HL-60/S4 treated with retinoic acid at 250 ng/mL for 4 days and 3 days (cell line): Measurements from ENCODE around the gene CHRM5.
"Not testable (repeated sequence)": the region's sequence is repeated elsewhere in the genome, so short reads cannot be mapped to it uniquely, and the experiment has no call there.

Experiments used
- in situ Hi-C: fragments of 300-500 bp; cut with MboI; formaldehyde crosslinking; loops from 2 replicates; pipeline ENCODE4 v1.7.0; 2022; ENCODE audit warnings: low sequenced_read_pairs

Gene CHRM5

GRCh38 chr15:33985751-33986150, 17.5 kb downstream of the CHRM5 start:
- in situ Hi-C loops, result loop anchor here (25.0 kb wide), 1 partner anchor 248 kb away; no protein-coding TSS in a partner anchor

GRCh38 chr15:33987444-33987843, 19.1 kb downstream of the CHRM5 start:
- in situ Hi-C loops, result loop anchor here (25.0 kb wide), 1 partner anchor 250 kb away; no protein-coding TSS in a partner anchor

- in situ Hi-C loops, result loop anchor here (25.0 kb wide), 1 partner anchor 251 kb away; no protein-coding TSS in a partner anchor
Observed at GRCh38 chr15:33988384-33988783, 20.1 kb downstream of the CHRM5 start.

DNA sequence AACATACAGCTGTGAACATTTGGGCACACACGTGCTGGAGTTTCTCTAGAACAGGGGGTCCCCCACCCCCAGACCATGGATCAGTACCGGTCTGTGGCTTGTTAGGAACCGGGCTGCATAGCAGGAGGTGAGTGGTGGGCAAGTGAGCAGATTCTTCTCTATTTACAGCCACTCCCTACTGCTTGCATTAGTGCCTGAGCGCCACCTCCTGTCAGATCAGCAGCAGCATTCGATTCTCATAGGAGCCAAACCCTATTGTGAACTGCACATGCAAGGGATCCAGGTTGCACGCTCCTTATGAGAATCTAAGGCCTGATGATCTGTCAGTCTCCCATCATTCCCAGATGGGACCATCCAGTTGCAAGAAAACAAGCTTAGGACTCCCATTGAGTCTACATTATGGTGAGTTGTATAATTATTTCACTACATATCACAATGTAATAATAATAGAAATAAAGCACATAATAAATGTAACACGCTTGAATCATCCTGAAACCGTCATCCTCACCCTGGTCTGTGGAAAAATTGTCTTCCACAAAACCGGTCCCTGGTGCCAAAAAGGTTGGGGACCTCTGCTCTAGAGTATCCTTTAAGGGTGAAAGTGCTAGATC, 25.8 kb downstream of the CHRM5 start:
- in situ Hi-C loops, result loop anchor here (25.0 kb wide), 1 partner anchor 257 kb away; no protein-coding TSS in a partner anchor

DNA sequence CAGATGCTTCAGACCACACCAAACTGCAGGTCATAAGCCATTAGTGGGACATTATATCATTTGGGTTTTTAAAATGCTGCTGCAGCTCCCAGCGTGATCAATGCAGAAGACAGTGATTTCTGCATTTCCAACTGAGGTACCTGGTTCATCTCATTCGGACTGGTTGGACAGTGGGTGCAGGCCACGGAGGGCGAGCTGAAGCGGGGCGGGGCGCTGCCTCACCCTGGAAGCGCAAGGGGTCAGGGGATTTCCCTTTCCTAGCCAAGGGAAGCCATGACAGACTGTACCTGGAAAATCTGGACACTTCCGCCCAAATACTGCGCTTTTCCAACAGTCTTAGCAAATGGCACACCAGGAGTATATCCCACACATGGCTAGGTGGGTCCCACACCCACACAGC, 27.4 kb downstream of the CHRM5 start:
- in situ Hi-C loops, result loop anchor here (25.0 kb wide), 1 partner anchor 258 kb away; no protein-coding TSS in a partner anchor

DNA sequence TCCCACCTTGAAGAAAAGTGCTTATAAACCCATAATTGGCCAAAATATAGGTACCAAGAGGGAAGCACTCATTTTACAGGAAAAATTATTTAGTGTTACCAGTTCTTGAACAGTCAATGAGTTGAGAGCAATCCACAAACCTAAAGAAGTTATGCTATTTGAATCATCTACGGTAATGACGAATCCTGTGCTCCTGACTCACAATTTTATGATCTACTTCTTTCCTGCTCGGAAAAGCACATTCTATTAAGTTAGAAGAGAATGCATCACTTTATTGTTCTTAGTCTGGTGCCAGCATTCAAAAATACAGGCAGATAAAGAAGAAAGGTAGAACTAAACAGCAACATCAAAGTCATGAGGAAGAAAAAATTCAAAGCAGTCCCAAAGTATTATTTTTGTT, 33.2 kb downstream of the CHRM5 start:
- in situ Hi-C loops, result no loop called here

GRCh38 chr15:34006381-34006780, 38.1 kb downstream of the CHRM5 start:
- in situ Hi-C loops, result no loop called here

- in situ Hi-C loops, result no loop called here
Observed at GRCh38 chr15:34009656-34010055, 41.4 kb downstream of the CHRM5 start.

DNA sequence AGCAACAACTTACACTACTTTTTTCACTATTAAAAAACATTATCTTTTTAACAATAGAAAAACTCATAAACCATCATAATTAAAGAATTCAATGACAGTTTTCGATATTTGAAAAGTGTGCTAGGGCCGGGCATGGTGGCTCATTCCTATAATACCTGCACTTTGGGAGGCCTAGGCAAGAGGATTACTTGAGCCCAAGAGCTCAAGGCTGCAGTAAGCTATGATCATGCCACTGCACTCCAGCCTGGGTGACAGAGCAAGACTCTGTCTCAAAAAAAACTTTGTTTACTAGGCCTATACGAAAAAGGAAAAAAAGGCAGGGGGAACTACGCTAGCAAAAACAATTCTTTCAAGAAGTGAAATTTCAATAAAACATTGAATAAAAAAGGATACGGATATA, 42.6 kb downstream of the CHRM5 start:
- in situ Hi-C loops, result no loop called here

GRCh38 chr15:34011481-34011880, 43.2 kb downstream of the CHRM5 start:
- in situ Hi-C loops, result no loop called here

DNA sequence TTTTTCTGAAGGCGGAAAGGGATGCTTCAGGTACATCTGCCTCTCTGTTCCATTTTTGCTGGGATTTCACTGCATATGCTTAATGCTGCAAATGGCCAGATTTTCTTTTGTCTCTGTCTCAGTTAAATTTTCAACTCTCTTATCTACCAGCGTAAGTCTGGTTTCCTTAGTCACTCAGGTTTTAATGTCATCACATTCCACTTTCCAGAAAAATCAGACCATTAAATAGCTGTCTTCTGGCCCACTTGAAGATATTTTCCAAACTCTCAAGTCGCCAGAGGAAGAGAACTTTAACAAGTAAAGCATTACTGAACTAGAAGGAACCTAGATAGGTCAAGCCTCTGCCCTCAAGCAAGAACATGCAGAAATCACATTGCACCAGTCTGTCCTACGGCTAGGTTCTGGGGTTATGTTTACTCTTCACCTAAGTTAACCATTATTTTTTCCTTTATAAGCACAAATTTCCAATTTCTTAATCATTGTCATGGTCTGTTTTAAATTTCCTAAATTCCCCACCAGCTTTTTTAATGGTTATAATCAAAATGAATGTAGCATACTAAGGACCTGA, 44.2 kb downstream of the CHRM5 start:
- in situ Hi-C loops, result no loop called here

DNA sequence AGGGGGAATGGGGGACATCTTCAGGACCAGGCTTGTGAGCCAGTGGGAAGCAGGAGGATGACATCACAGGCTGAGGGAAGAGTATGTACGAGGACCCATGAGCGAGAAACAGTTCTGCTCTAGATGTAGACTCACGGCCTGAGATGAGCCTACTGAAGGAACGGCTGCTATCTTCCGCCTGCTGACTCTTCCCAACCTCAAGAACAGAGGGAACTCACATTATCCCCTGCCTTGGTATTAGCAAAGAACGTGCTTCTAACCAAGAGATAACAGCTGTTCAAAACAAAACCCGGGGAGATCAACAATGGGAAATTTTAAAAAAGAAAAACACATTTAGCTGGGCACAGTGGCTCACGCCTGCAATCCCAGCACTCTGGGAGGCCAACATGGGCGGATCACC, 45.4 kb downstream of the CHRM5 start:
- in situ Hi-C loops, result no loop called here

DNA sequence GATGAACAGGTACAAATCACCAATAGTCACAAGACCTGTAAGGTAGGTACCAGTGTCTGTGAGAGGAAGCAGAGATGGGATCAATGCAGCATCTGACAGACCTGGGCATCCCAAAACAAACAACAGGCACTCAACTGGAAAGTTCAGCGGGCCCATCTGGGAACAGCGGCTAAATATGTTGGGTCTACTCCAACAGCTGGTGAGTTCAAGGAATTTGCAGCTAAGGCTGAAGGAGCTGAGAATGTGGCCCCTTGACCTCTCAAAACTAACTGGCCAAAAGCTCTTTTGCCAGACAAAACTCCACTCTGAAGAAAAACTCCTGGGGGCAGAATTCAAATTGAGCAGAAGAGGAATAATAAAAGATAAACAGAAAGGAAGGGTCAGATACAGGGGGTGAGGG, 46.3 kb downstream of the CHRM5 start:
- in situ Hi-C loops, result no loop called here

DNA sequence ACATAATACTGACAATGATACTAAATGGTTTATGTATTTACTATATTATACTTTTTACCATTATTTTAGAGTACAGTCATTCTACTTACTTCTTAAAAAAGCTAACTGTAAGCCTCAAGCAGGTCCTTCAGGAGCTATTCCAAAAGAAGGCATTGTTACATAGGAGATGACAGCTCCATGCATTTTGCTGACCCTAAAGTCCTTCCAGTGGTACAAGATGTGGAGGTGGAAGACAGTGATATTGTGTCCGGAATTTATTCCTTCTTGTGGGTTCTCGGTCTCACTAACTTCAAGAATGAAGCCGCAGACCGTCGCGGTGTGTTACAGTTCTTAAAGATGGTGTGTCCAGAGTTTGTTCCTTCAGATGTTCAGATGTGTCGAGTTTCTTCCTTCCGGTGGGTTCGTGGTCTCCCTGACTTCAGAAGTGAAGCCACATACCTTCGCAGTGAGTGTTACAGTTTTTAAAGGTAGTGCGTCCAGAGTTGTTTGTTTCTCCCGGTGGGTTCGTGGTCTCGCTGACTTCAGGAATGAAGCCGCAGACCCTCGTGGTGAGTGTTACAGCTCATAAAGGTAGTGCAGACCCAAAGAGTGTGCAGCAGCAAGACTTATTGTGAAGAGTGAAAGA, 49.8 kb downstream of the CHRM5 start:
- in situ Hi-C loops, result no loop called here

DNA sequence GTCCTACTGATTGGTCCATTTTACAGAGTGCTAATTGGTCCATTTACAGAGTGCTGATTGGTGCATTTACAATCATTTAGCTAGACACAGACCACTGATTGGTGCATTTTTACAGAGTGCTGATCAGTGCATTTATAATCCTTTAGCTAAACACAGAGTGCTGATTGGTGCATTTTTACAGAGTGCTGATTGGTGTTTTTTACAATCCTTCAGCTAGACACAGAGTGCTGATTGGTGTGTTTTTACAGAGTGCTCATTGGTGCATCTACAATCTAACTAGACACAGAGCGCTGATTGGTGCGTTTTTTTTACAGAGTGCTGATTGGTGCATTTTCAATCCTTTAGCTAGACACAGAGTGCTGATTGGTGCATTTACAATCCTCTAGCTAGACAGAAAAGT, 50.4 kb downstream of the CHRM5 start:
- in situ Hi-C loops, result not testable (repeated sequence)

GRCh38 chr15:34019369-34019990, 51.2 kb downstream of the CHRM5 start:
- in situ Hi-C loops, result no loop called here

DNA sequence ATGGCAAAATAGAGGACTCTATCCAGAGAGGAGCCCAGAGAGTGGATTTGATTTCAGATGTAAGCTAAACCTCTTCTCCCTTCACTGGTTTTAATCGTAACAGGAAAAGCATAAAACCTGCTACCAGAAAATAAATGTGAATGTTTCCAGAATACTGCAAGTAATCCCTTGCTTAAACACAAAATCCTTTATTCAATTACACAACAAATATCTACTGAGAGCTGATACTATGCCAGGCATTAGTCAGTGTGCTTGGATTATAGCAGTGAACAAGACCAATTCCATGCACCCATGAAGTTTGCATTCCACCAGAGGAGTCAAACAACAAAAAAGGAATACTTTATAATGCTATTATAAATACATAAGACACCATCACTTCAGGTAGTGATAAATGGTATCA, 55.6 kb downstream of the CHRM5 start:
- in situ Hi-C loops, result no loop called here

GRCh38 chr15:34025252-34025651, 57.0 kb downstream of the CHRM5 start:
- in situ Hi-C loops, result no loop called here

- in situ Hi-C loops, result no loop called here
Observed at GRCh38 chr15:34027606-34028005, 59.3 kb downstream of the CHRM5 start.

GRCh38 chr15:34031987-34032760, 63.9 kb downstream of the CHRM5 start:
- in situ Hi-C loops, result no loop called here
